CD4-positive, alpha-beta T cell treated with Interleukin-12 subunit alpha and Interleukin-12 subunit beta, for 1 hour (primary cell): ENCODE measurements around the gene ERVMER34-1.

Source experiments
- DNase-seq: peaks from one replicate; pipeline ENCODE4 v3.0.0-alpha.2; 2020

Gene ERVMER34-1

DNA sequence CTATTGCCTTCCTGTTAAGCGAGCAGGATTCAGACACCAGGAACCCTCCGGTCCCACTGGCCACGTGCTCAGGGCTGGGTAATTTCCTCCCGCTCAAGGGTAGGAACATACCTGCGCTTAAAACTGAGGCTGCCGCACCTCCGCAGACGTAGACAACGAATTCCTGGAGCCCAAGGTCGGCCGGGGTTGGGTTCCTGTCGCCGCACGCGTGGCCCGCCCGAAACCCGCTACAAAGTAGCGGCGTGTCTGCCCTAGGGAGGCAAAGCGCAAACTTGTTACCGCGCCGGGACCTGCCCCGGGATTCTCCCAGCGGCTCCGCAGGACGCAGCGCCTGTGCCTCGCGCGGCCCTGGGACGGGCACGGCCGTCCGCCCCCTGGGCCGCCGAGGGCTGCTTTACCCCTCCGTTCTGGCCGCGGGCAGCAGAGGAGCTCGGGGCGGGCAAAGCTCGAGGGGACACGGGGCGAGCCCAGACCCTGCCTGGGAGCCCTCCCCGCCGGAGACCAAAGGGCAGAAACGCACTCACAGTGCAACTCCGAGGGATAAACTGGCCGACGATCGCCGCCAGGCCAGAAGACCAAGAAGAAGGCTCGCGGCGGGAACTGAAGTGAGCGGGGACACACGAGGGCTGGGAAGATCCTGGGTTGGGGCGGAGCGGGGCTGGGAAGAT lies at the start of gene ERVMER34-1:
Gene ERVMER34-1, minus strand, starts transcription at position 607 of the 668 bp plus-strand sequence. CDS start 5,905 bp downstream, outside the sequence.
- DNase-seq, result no peak

DNA sequence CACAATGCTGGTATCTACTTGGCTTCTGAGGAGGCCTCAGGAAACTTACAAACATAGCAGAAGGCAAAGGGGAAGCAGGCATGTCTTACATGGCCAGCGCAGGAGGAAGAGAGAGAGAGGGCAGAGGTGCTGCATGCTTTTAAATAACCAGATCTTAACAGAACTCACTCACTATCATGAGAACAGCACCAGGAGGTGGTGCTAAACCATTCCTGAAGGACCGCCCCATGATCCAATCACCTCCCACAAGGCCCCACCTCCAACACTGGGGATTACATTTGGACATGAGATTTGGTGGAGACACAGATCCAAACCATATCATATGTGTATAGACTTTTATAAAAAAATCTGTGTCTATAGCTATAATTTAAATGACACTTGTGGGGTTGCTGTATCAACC lies 48.6 kb upstream of the ERVMER34-1 start:
- no peak for DNase-seq

- no peak for DNase-seq
These were observed 44.3 kb upstream of the ERVMER34-1 start for GRCh38 chr4:52795533-52795932.

DNA sequence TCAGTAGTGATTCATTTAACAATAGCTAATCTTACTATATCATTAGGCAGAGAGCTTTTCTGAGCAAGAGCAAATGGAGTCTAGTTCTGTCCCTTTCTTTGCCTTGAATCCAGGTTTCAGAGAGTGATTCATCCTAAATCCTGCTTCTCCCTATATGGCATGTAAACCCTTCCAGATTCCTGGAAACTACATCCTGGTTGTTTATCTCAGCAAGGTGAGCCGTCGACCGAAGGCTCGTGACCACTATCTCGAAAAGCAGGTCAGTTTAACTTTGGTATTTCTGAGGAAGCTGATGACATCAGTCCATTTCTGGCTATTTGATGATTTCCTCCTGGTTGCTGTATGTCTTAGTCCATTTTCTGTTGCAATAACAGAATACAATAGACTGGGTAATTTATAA lies 40.7 kb upstream of the ERVMER34-1 start:
- DNase-seq, result no peak

DNA sequence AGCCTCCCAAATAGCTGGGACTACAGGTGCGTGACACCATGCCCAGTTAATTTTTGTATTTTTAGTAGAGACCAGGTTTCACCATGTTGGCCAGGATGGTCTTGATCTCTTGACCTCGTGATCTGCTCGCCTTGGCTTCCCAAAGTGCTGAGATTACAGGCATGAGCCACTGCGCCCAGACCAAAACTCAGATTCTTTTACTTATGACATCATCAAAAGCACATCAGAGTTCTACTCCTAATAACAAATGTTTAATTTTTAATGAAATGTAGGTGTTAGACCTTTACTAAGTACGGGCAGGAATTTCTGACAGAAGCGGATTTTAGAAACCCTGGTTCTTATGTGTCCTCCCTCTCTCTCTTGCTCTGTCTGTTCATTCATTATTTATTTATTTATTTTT lies 38.5 kb upstream of the ERVMER34-1 start:
- no peak for DNase-seq

- no peak for DNase-seq
These were observed 37.6 kb upstream of the ERVMER34-1 start for GRCh38 chr4:52788806-52789205.

DNA sequence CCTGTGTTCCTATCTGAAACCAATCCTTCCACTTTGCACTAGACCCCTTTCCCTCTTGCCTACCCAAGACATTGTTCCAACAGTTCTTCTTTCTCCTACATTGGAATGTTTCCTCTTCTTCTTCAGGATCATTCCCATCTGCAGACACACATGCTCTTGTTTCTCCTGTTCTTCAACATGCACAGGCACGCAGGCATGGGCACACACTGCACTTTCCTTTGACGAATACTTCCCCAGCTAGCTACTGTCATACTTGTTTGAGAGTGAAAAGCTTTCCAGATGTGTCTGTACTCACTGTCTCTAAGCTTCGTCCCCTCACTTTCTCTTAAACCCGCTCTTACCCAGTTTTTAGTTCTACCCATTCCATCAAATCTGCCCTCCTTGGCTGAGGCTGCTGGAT lies 31.8 kb upstream of the ERVMER34-1 start:
- no peak for DNase-seq

GRCh38 chr4:52780617-52781354 lies 29.6 kb upstream of the ERVMER34-1 start:
- DNase-seq, result no peak

- DNase-seq, result no peak
These were observed 29.0 kb upstream of the ERVMER34-1 start for GRCh38 chr4:52780206-52780605.

DNA sequence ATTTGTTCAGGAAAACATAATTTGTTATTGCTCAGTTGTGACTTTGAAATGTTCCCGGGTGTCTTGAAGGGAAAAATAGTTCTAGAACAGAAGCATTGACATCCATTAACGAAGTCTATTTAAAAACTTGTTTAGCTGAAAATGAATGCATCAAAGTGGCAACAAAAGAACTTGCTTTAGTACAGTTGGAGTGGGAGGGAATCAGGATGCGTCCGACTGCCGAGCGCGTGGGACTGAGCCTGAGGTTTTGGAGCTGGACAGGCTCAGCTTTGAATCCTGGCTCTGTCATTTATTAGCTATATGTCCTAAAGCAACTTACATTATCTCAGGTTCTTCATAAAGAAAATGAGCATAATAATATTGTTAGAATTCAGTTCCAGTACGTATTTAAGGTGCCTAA lies 9.0 kb upstream of the ERVMER34-1 start:
- no peak for DNase-seq

GRCh38 chr4:52755426-52755825 lies 4.2 kb upstream of the ERVMER34-1 start:
- no peak for DNase-seq

GRCh38 chr4:52752936-52753335 lies 1.7 kb upstream of the ERVMER34-1 start:
- DNase-seq, result no peak

DNA sequence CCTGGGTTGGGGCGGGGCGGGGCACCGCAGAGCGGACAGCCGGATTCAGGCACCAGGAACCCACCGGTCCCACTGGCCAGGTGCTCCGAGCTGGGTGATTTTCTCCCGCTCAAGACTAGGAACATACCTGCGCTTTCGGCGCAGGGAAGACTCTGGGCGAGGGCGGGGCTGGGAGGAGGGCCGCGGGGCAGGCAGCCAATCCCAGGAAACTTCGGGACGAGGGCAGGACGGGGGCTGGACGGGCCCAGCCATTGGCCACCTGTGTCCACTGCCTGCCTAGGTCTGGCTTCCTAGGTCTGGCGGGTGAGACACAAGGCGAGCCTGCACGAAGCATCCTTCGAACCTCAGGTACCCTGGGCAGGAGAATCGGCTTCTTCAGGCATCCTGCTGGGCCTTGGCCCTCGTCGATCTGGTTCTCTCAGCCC lies 274 bp upstream of the ERVMER34-1 start:
- DNase-seq, result no peak

DNA sequence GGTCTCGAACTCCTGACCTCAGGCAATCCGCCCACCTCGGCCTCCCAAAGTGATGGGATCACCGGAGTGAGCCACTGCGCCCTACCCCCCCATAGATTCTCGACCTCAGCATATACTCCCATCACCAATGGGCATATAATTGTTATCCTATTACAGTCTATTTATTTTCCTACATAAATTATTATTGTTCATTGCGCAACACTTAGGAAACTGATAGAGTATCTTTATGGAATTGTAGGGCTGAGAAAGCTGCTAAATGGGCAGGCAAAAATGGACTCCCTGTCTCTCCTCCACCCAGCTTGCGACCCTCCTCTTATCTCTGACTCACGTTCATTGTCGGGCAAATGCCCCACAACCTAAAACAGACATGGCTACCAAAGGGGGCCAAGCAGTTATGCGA lies 1.0 kb downstream of the ERVMER34-1 start:
- no peak for DNase-seq

GRCh38 chr4:52748432-52748831 lies 2.8 kb downstream of the ERVMER34-1 start:
- DNase-seq, result no peak

DNA sequence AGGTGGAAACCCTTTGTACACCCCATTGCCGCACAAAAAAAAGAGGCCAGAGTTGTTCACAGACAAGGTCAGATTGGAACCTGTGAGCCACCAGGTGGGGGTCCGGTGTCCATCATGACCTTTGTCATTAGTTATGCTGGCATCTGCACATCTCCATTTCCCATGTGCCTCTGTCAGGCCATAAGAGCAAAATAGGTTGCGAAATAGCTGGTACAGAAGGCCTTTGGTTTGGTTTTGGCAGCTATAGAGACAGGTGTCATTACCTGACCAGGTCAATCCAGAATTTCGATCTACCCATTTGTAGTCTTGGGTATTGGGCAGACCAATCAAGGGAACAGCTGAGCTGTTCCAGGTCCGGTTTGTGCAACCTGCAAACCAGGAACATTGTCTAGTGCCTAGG lies 6.6 kb downstream of the ERVMER34-1 start:
- DNase-seq, result no peak

- DNase-seq, result no peak
These were observed 7.7 kb downstream of the ERVMER34-1 start for GRCh38 chr4:52743444-52744019.

GRCh38 chr4:52729586-52729985 lies 21.6 kb downstream of the ERVMER34-1 start:
- no peak for DNase-seq

DNA sequence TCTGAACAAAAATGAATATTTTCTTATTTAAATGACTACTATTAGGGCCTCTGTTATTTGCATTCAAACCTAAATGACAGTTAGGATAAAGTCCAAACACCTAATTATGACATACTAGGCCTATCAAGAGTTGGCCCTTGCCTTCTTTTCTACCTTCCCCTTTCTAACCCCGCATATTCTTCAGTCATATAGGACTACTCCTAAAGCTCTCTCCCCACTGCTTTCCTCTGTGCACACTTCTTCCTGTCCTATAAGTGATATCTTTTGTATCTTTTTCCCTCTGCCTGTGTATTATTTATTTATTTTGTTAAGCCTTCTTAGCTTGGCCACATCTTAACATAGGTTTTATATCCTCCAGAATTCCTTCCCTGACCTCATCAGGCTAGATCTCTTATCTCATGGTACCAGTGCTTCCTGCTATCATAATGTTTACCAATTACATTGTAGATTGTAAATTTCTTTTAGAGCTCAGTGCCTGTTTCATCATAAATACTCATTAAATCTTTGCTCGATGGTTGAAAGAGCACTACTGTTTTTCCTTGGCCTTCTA lies 22.5 kb downstream of the ERVMER34-1 start:
- DNase-seq, result no peak

DNA sequence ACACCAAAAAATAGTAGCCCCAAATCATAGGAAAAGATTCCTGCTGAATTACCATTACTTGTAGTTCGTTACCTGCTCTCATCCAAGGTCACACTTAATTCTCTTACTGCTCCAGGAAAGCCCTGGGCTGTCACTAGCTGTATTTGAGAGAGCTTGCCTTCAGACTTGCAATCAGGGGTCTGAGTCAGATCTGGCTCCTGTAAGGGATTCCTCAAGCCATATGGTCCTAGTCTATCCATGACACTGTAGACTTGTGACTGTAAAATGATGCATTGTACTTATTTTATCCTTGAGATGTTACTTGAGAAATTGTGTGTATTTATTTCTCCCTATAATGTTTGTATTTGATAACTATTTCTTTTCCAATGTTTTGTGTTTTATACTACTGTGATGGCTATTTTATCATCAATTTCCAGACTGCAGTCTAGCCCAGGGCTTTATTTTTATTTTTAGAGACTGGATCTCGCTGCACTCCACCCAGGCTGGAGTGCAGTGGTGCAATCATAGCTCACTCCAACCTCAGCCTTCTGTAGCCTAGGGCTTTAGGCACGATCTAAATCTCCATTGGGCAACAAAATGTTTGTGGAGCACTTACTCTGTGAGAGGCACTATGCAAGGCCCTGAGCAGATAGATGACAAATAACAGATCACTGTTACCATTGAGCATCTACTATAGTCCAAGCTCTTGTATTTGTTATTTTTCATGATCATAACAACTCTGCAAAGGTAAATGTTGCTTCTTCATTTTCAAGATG lies 24.2 kb downstream of the ERVMER34-1 start:
- no peak for DNase-seq

DNA sequence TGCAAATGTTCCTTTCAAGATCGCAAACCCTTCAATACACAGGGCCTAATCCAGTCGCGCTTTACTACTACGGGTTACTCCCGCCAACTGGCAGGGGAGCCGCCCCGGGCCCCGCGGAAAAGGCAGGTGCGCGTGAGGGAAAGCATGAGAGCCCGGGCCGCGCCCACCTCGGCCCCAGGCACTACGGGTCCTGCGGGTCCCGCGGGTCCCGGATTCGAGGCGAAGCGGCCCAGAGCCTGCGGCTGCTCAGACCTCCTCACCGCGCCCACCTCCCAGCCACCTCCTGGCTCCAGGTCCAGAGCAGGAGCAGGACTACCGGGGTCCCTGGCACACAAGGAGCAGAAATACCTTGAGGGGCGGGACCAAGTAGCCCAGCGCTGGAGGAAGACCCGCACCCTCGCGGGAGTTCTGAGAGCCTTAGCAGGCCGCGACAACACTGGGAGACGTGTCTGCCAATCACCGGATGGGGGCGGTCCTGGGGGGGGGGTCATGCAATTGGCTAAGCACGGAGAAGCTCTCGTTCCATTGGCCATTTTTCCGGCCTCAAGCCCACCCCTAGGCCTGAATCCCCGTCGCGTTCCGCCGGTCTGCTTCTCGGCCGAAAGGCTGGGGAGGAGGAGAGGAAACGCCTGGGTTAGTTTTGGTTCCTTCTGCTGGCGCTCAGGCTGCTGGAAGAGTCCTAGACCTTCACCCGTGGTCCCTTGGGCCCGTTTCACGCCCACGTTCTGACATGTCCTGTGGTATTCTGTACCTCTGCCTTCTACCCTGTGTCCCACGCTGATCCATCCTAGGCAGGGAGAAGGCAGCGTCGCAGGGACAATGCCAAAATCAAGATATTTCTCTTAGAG lies 29.0 kb downstream of the ERVMER34-1 start:
- peak; percentile 90 for DNase-seq

- DNase-seq, result no peak
These were observed 33.1 kb downstream of the ERVMER34-1 start for GRCh38 chr4:52718123-52718522.
